HG03039 (cell line): Measurements from ENCODE around the gene BARD1.
"Not testable (repeated sequence)": the region's sequence is repeated elsewhere in the genome, so short reads cannot be mapped to it uniquely, and the experiment has no call there.

Experiments used
- ATAC-seq: cut with Tn5 transposase; IDR thresholded peaks from one replicate; pipeline ENCODE4 v1.9.1; 2021; ENCODE audit warnings: mild to moderate bottlenecking, moderate library complexity; ENCODE audit not compliant: unreplicated experiment

BARD1 gene

GRCh38 chr2:214808981-214809750, at the start of gene BARD1:
BARD1 (minus strand) TSS chr2:214809683; CDS start chr2:214809569, 114 bp downstream.
- ATAC-seq: peak; percentile 14

GRCh38 chr2:214856137-214856536, 46.7 kb upstream of the BARD1 start:
- no peak for ATAC-seq

- ATAC-seq: no peak
Observed at GRCh38 chr2:214853906-214854305, 44.4 kb upstream of the BARD1 start.

DNA sequence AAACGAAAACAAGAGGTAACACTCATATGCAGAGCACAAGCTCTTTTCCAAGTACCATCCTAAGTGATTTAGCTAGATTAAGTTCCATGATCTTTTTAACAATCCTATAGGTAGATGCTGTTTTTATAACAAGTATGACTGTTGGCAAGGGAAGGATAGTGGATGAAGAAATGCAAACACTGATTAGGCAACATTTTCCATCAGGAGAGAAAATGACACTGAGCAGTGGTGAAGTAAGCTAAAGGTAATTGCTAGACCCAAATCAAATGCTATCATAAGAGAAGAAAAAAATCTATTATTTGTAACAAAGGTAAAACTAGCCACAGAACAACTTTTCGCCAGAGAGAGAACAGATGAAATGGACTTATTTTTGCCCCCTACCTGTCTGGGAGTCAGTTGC, 34.3 kb upstream of the BARD1 start:
- ATAC-seq: no peak

DNA sequence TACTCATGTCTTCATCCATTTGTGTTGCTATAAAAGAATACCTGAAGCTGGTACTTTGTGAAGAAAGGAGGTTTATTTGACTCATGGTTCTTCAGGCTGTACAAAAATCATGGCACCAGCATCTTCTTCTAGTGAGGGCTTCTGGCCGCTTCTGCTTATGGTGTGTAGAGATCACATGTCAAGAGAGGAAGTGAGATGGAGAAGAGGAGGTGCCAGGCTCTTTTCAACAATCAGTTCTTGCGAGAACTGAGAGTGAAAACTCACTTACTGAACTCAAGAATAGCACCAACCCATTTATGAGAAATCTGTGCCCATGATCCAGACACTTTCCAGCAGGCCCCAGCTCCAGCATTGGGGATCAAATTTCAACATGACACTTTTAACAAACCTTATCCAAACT, 30.0 kb upstream of the BARD1 start:
- peak; percentile 82 for ATAC-seq

GRCh38 chr2:214837466-214837865, 28.0 kb upstream of the BARD1 start:
- ATAC-seq: no peak

DNA sequence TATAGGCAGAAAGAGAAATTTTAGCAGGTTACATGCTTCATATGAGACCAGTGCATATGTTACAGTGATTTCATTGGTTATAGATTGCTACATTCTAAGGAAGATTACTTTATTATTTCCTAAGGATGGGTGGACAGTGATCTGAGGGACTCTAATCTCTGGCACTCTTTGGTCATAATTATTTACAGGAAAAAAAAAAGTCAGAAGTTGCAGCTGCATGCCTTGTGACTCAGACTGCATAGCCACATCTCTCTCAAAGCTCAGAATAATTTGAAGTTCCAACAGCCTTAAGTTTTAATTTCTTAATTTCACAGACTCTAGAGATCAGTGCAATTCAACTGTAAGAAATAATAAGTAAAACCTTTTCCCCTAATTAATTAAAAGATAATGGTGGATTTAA, 27.1 kb upstream of the BARD1 start:
- ATAC-seq: no peak

- ATAC-seq: no peak
Observed at GRCh38 chr2:214830794-214831346, 21.4 kb upstream of the BARD1 start.

GRCh38 chr2:214816008-214816533, 6.6 kb upstream of the BARD1 start:
- no peak for ATAC-seq

- ATAC-seq: no peak
Observed at GRCh38 chr2:214810671-214811070, 1.2 kb upstream of the BARD1 start.

- peak; percentile 88 for ATAC-seq
Observed at GRCh38 chr2:214809751-214810564, 475 bp upstream of the BARD1 start.

DNA sequence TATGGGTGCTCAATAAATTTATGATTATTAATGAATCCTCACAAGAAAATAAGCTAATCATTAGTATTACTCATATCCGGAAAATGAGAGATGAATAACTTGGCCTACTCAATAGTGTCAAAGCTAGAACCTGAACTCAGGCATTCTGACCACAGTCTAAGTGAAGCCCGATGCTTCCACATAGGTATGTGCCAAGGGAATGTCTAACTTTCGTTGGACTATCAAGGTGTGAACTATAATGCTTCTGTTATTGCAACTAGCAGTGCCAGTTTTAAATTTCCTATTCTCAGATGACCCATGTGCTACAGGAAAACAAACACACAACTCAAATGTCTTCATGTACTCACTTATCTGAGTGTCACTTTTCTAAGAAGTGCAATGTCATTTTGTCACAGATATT, 1.8 kb downstream of the BARD1 start:
- no peak for ATAC-seq

DNA sequence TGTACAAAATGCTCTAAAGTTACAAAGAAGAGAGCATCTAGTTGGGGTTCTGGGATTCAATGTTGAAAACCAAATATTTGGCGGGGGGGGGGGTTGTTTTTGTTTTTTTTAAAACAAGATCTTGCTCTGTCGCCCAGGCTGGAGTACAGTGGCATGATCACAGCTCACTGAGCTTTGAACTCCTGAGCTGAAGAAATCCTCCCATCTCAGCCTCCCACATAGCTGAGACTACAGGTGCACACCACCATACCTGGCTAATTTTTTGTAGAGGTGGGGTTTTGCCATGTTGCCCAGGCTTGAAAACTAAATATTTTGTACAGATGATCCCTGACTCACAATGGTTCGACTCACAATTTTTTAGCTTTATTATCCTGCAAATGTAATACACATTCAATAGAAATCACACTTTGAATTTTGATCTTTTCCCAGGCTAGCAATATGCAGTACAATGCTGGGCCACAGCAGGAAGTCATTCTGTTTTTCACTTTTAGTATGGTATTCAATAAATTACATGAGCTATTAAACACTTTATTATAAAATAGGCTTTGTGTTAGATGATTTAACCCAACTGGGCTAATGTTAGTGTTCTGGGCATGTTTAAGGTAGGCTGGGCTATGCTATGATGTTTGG, 7.6 kb downstream of the BARD1 start:
- ATAC-seq: no peak

DNA sequence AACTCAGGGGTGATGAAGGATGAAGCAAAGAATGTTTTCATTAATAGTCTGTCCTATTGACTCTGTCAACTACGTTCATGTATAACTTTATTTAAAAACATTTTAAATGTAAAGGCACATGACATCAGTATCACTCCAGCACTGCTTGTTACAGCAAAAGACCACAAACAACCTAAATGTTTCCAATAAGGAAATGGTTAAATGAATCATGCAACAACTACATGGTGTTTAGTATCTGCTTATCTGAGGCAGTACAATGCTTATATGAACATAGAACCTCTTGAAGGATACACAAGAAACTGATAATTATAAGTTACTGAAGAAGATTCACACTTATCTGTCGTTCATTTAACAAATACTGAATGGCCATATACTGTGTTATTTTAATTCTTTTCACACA, 8.4 kb downstream of the BARD1 start:
- no peak for ATAC-seq

GRCh38 chr2:214800180-214800579, 9.3 kb downstream of the BARD1 start:
- ATAC-seq: no peak

DNA sequence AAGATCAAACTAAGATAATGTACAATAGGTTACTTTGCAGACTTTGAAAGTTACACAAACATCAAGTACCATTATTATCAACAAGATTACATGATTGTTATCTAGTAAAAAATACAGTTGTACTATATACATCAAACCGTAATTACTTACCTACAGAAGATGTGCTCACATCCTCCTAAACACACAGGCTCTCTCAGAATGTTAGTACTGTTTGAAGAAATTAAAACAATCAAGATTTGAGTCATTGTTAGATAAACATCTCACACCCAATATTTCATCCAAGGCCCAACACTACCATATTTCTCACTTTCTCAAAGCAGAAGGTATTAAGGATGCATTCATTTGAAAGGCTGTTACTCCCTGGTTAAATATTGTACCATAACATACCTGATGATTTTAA, 12.6 kb downstream of the BARD1 start:
- ATAC-seq: no peak

GRCh38 chr2:214783181-214783580, 26.3 kb downstream of the BARD1 start:
- ATAC-seq: not testable (repeated sequence)

GRCh38 chr2:214782671-214783070, 26.8 kb downstream of the BARD1 start:
- no peak for ATAC-seq

DNA sequence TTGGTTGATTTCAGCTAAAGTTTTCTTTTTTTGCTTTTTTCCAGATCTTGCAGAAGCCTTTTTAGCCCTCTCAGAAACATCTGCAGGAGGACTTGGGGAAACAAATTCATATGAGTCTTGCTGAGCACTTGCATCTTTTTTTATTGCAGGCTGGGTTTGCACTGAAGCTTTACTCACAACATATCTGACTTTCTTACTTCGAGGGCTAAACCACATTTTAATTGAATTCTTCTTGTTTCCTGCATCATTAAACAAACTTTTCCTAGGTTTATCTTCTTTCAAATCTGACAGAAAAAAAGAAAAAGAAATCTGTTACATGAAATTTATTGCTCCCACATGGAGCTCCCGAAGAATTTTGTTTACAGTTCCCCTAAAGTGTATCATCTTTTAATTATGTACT, 28.3 kb downstream of the BARD1 start:
- ATAC-seq: no peak

DNA sequence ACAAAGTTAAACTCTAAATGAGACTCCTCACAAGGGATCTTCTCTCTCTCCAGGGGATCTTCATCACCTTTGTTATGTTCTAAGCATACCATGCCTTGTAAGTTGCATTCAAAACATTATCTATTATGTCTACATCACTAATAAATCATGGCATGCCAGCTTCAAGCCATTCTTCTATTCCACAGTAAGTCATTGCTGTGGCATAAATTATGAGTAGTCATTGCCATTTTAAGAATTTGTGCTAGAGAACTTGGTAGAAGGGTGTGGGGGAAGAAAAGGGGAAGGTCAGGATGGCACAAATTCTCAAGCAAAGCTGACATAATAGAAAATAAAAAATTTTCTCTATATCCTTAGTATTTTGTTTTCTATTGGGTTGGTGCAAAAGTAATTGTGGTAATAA, 33.5 kb downstream of the BARD1 start:
- no peak for ATAC-seq

GRCh38 chr2:214774108-214774507, 35.4 kb downstream of the BARD1 start:
- ATAC-seq: no peak
